BE2C (cell line): Measurements from ENCODE around the gene FILIP1.

Experiments
- DNase-seq: peaks from one replicate; pipeline ENCODE4 v3.0.0-alpha.2; 2020
- H3K27me3 ChIP-seq: fragments of 250-450 bp; sonication (Bioruptor Pico); 2 replicates; pipeline ENCODE4 v1.5.1; 2020; ENCODE audit warnings: mild to moderate bottlenecking
- H3K36me3 ChIP-seq: fragments of 250-450 bp; sonication (Bioruptor Pico); 2 replicates; pipeline ENCODE4 v1.5.1; 2020; ENCODE audit warnings: mild to moderate bottlenecking
- H3K4me1 ChIP-seq: fragments of 250-450 bp; sonication (Bioruptor Pico); 2 replicates; pipeline ENCODE4 v1.5.1; 2020
- H3K4me3 ChIP-seq: 2 replicates; pipeline ENCODE4 v1.5.1; 2011; ENCODE audit warnings: low read depth, low read length
- H3K9me3 ChIP-seq: fragments of 250-450 bp; sonication (Bioruptor Pico); 2 replicates; pipeline ENCODE4 v1.5.1; 2020
- CTCF ChIP-seq: IDR thresholded peaks from 2 replicates; pipeline ENCODE4 v1.5.1; 2012; ENCODE audit warnings: mild to moderate bottlenecking, low read depth, low read length

The FILIP1 gene

GRCh38 chr6:75243333-75244062 is 250.1 kb downstream of the FILIP1 start, which contains the start of gene COX7A2:
Gene COX7A2 (minus strand): TSS chr6:75243801. CDS start chr6:75243734, 67 bp downstream.
- Histone ChIP-seq H3K4me1 (no peaks in the 10 kb centered on the region), H3K27me3 (peaks cover 10% of the 10 kb centered on the region; the same call in 1 of the 2 replicates), H3K4me3 (peak within 1 kb of the TSS; percentile 79), H3K9me3 (no peaks in the 10 kb centered on the region), H3K36me3 (peaks cover 19% of the 10 kb centered on the region)
- DNase-seq: peak; percentile 87
- TF ChIP-seq CTCF: no peak
